Measurements from ENCODE around the gene MTAP. TPM values are rescaled to one million over a fixed set of nuclear protein-coding genes. Genes with fewer than 3 reads are reported as not detected.

The MTAP gene
- polyA plus RNA-seq, 3 donors: 7.4 to 11.3 (median 7.8) TPM

DNA sequence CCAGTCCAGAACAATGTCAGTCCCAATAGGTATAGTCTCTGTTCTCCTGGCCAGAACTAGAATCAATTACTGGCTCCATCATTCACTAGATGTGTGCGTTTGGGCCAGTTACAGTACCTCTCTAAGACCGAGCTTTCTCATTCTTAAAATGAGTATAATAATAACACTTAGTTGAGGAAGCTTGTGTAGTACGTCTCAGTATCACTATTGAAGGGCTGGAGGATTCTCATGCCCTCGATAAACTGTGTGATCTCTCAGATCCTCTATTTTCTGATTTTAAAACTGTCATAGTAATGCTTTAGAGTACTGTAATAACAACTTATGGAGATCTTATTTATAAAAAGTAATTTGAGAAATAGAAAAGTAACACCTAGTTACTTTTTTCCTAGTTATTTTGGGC, 141.0 kb downstream of the MTAP start:
- H4K20me1 ChIP-seq (ENCODE audit: insufficient read depth, low read length): no peaks in the 10 kb centered on the region
- DNase-seq: no peak
- H3K9ac ChIP-seq (ENCODE audit: insufficient read depth, low read length, poor library complexity, severe bottlenecking): no peak overlapping the region
- no CpG with 5 or more reads among the region's 4 CpGs for WGBS (ENCODE audit: insufficient coverage)
- H3K27ac ChIP-seq (ENCODE audit: low read depth in 1 of 2, low read length in 2 of 2): no peak overlapping the region
- no peaks in the 10 kb centered on the region for H3K27me3 ChIP-seq (ENCODE audit: control insufficient read depth in 2 of 2, insufficient read depth in 2 of 2, low read length in 2 of 2)
- Mint-ChIP-seq H3K9me3 (peaks cover 0 to 7% (median 5%) of the 10 kb centered on the region in 7 donors), H3K36me3 (no peaks in the 10 kb centered on the region), H3K27ac (no peak overlapping the region), H3K27me3 (ENCODE audit: low read depth in 3 of 3) (peaks cover 5 to 17% (median 11%) of the 10 kb centered on the region in 3 donors), H3K4me3 (no peak overlapping the region), H3K4me1 (no peaks in the 10 kb centered on the region)
- no peaks in the 10 kb centered on the region for H3K79me2 ChIP-seq (ENCODE audit: insufficient read depth, low read length)
- intact Hi-C loops (cut with micrococcal nuclease): no loop called here
- TF ChIP-seq, protein P1, sequence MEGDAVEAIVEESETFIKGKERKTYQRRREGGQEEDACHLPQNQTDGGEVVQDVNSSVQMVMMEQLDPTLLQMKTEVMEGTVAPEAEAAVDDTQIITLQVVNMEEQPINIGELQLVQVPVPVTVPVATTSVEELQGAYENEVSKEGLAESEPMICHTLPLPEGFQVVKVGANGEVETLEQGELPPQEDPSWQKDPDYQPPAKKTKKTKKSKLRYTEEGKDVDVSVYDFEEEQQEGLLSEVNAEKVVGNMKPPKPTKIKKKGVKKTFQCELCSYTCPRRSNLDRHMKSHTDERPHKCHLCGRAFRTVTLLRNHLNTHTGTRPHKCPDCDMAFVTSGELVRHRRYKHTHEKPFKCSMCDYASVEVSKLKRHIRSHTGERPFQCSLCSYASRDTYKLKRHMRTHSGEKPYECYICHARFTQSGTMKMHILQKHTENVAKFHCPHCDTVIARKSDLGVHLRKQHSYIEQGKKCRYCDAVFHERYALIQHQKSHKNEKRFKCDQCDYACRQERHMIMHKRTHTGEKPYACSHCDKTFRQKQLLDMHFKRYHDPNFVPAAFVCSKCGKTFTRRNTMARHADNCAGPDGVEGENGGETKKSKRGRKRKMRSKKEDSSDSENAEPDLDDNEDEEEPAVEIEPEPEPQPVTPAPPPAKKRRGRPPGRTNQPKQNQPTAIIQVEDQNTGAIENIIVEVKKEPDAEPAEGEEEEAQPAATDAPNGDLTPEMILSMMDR (IDR thresholded peaks at IDR 0.05): no peak
- H3K4me1 ChIP-seq (ENCODE audit: control insufficient read depth in 1 of 2, insufficient read depth in 2 of 2, low read length in 2 of 2): no peaks in the 10 kb centered on the region
- no peak overlapping the region for H3K4me3 ChIP-seq (replicated peaks in 1 of 3; ENCODE audit: low read depth in 2 of 3, low read length in 3 of 3)
- H3K36me3 ChIP-seq (replicated peaks in 1 of 2; ENCODE audit: control insufficient read depth in 1 of 2, insufficient read depth in 2 of 2, low read length in 2 of 2): no peaks in the 10 kb centered on the region
- no peaks in the 10 kb centered on the region for H3K9me3 ChIP-seq (replicated peaks in 1 of 2; ENCODE audit: control insufficient read depth in 1 of 2, insufficient read depth in 1 of 2, low read length in 2 of 2)
- no peak overlapping the region for H2AFZ ChIP-seq (ENCODE audit: insufficient read depth, low read depth, low read length, poor library complexity, severe bottlenecking)
- no peak overlapping the region for H3K4me2 ChIP-seq (replicated peaks; ENCODE audit: extremely low read depth, low read length, poor library complexity, severe bottlenecking)

DNA sequence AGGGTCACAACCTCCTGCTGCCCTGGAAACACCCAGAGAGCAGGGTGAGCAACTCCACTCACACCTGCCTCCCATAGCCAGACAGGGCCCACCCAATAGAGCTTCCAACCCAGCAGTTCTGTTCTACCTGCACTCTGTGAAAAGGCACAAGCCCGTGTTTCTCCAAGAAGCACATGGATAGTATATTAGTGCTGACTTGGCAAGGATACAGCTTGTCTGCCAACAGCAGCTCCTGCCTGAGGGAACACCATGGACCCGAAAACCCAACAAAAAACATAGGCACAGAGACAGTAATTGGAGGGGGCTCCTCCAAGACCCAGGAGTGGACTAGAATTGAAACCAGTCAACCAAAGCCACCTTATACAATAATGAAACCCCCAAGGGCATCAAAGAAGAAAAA, 143.2 kb downstream of the MTAP start:
- WGBS (ENCODE audit: insufficient coverage): no CpG with 5 or more reads among the region's 2 CpGs
- H3K27ac ChIP-seq (ENCODE audit: low read depth in 1 of 2, low read length in 2 of 2): no peak overlapping the region
- no peaks in the 10 kb centered on the region for H3K9me3 ChIP-seq (replicated peaks in 1 of 2; ENCODE audit: control insufficient read depth in 1 of 2, insufficient read depth in 1 of 2, low read length in 2 of 2)
- no peaks in the 10 kb centered on the region for H3K36me3 ChIP-seq (replicated peaks in 1 of 2; ENCODE audit: control insufficient read depth in 1 of 2, insufficient read depth in 2 of 2, low read length in 2 of 2)
- H3K9ac ChIP-seq (ENCODE audit: insufficient read depth, low read length, poor library complexity, severe bottlenecking): no peak overlapping the region
- no peaks in the 10 kb centered on the region for H4K20me1 ChIP-seq (ENCODE audit: insufficient read depth, low read length)
- no peaks in the 10 kb centered on the region for H3K4me1 ChIP-seq (ENCODE audit: control insufficient read depth in 1 of 2, insufficient read depth in 2 of 2, low read length in 2 of 2)
- H3K27me3 ChIP-seq (ENCODE audit: control insufficient read depth in 2 of 2, insufficient read depth in 2 of 2, low read length in 2 of 2): no peaks in the 10 kb centered on the region
- Mint-ChIP-seq H3K9me3 (peaks cover 0 to 9% (median 3%) of the 10 kb centered on the region in 7 donors), H3K27ac (no peak overlapping the region), H3K36me3 (no peaks in the 10 kb centered on the region), H3K4me3 (no peak overlapping the region), H3K4me1 (no peaks in the 10 kb centered on the region), H3K27me3 (ENCODE audit: low read depth in 3 of 3) (peaks cover 10 to 26% (median 19%) of the 10 kb centered on the region in 3 donors)
- H3K4me3 ChIP-seq (replicated peaks in 1 of 3; ENCODE audit: low read depth in 2 of 3, low read length in 3 of 3): no peak overlapping the region
- DNase-seq: no peak
- intact Hi-C loops (cut with micrococcal nuclease): no loop called here
- H3K79me2 ChIP-seq (ENCODE audit: insufficient read depth, low read length): no peaks in the 10 kb centered on the region
- no peak overlapping the region for H2AFZ ChIP-seq (ENCODE audit: insufficient read depth, low read depth, low read length, poor library complexity, severe bottlenecking)
- H3K4me2 ChIP-seq (replicated peaks; ENCODE audit: extremely low read depth, low read length, poor library complexity, severe bottlenecking): no peak overlapping the region
- TF ChIP-seq, protein P1 (IDR thresholded peaks at IDR 0.05): no peak
